Measurements from ENCODE around the gene ATP6V1G1. TPM values are rescaled to one million over a fixed set of nuclear protein-coding genes. Genes with fewer than 3 reads are reported as not detected.

Gene ATP6V1G1
- polyA plus RNA-seq, 3 donors: 62.5 to 133 (median 92.3) TPM

GRCh38 chr9:114606068-114606467 is 18.5 kb downstream of the ATP6V1G1 start:
- no peak overlapping the region for H3K27ac ChIP-seq (ENCODE audit: low read depth, low read length)
- 47 to 62% (median 60%) methylated on average over 7 of the region's 7 CpGs for WGBS, 3 donors

DNA sequence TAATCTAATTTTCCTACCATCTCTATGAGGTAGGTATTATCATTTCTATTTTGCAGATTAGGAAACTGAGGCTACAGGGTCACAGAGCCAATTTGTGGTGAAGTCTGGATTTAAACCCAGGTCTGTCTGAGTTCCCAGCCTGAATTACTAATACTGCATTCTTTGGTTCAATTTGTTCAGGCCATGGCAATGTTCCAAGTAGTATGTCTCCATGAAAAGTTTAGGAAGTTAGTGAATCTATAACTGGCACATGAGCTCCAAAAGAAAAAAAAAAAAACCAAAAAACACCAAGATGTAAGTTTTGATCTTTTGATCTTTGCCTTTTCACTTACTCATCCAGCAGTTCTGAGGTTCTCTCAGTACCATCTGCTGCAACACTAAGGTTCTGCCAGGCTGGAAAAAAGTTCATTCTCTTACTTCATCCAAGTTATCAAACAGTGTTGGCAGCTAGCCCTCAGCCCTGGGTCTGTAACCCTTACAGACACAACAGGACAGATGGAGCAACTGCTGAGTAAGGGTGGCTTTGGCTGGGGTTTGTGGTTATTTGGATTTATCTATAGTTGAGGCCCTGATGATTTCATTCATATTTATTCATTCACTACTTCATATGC is 19.1 kb downstream of the ATP6V1G1 start:
- no peak overlapping the region for H3K27ac ChIP-seq (ENCODE audit: low read depth, low read length)

- no peak overlapping the region for H3K27ac ChIP-seq (ENCODE audit: low read depth, low read length)
- WGBS, 3 donors: 84 to 90% (median 87%) methylated on average over 6 of the region's 6 CpGs
Observed at GRCh38 chr9:114607671-114608524, 20.3 kb downstream of the ATP6V1G1 start.

GRCh38 chr9:114608525-114608796 is 20.9 kb downstream of the ATP6V1G1 start:
- WGBS, 3 donors: 89 to 95% (median 91%) methylated on average over 2 of the region's 2 CpGs
- no peak overlapping the region for H3K27ac ChIP-seq (ENCODE audit: low read depth, low read length)

GRCh38 chr9:114611516-114612271 is 24.1 kb downstream of the ATP6V1G1 start:
- H3K27ac ChIP-seq (ENCODE audit: low read depth, low read length): no peak overlapping the region
- WGBS, 3 donors: 2 to 4% (median 3%) methylated on average over 31 to 58 of the region's 58 CpGs

DNA sequence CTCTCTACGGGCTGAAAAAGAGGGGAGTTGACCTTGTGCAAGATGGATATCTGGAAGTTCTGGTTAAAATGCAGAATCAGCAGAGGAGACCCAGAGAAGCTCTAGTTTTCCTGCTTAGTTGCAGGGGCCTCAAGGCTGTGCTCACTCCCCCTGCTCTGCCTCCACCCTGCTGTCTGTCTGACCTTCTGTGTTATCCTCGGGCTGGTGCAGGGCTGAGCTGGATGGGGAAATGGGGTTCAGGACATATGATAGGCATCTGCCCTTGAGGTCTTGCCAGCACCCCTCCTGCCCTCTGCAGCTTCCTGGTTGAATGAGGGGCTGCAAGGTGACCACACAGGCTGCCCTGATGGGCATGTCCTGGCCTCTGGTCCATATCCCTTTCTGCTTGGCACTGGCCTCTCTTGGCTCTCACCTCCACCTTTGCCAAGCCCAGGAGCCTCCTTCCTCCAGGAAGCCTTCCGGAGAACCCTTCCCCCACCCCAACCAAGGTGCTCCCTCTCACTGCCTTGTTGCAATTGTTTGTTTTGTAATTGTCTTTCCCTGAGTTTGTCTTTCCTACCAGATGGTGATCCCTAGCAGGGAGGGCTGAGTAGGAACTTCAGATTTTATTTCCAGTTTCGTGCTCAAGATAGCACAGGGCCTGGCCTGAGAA is 24.8 kb downstream of the ATP6V1G1 start:
- 32 to 42% (median 39%) methylated on average over 4 of the region's 4 CpGs for WGBS, 3 donors
- no peak overlapping the region for H3K27ac ChIP-seq (ENCODE audit: low read depth, low read length)

DNA sequence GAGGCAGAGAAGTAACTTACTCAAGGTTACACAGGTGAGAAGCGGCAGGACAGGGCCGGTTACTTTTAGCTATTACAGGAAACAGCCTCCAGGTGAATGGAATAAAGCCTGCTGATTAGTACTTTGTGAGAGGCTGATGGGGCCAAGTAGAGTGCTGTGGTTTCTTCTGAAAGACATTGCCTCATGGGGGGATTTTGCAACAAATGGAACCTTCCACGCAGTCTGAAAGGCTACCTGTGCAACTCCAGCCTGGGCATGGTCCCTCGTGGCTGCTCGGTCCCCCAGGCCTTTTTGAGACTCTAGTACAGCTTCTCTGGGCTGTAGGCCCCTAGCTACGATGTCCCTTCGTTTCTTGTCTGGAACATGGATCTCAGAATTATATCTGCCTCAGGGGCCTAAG is 25.5 kb downstream of the ATP6V1G1 start:
- WGBS, 3 donors: 77 to 87% (median 79%) methylated on average over 7 of the region's 7 CpGs
- H3K27ac ChIP-seq (ENCODE audit: low read depth, low read length): no peak overlapping the region

- H3K27ac ChIP-seq (ENCODE audit: low read depth, low read length): no peak overlapping the region
- 63 to 67% (median 65%) methylated on average over 3 of the region's 3 CpGs for WGBS, 3 donors
Observed at GRCh38 chr9:114613919-114614318, 26.4 kb downstream of the ATP6V1G1 start.

GRCh38 chr9:114614373-114614772 is 26.8 kb downstream of the ATP6V1G1 start:
- 88 to 92% (median 90%) methylated on average over 3 of the region's 3 CpGs for WGBS, 3 donors
- H3K27ac ChIP-seq (ENCODE audit: low read depth, low read length): no peak overlapping the region

- H3K27ac ChIP-seq (ENCODE audit: low read depth, low read length): no peak overlapping the region
- WGBS, 3 donors: 23 to 70% (median 29%) methylated on average over 4 of the region's 4 CpGs
Observed at GRCh38 chr9:114616684-114617520, 29.3 kb downstream of the ATP6V1G1 start.

GRCh38 chr9:114619191-114619761 is 31.7 kb downstream of the ATP6V1G1 start:
- 55 to 85% (median 64%) methylated on average over 13 of the region's 13 CpGs for WGBS, 3 donors
- no peak overlapping the region for H3K27ac ChIP-seq (ENCODE audit: low read depth, low read length)

DNA sequence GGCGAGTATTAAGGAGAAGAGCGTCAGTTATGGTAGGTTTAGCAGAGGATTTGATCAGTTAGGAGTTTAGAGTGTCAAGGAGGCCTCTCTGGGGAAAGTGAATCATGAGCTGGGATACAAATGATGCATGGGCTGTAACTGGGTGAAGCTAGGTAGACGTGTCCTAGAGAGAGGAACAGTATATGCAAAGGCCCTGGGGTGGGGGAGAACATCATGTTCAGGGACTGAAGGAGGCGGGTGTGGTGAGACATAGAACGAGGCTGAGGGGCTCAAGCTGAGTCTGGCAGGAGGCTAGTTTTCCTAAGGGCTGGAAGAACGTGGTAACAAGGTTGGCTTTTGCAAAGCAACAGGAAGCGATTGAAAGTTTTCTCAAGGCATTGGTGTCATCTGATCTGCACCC is 34.0 kb downstream of the ATP6V1G1 start:
- no peak overlapping the region for H3K27ac ChIP-seq (ENCODE audit: low read depth, low read length)
- WGBS, 3 donors: 87 to 90% (median 89%) methylated on average over 7 of the region's 7 CpGs

GRCh38 chr9:114621975-114622609 is 34.5 kb downstream of the ATP6V1G1 start:
- no peak overlapping the region for H3K27ac ChIP-seq (ENCODE audit: low read depth, low read length)

DNA sequence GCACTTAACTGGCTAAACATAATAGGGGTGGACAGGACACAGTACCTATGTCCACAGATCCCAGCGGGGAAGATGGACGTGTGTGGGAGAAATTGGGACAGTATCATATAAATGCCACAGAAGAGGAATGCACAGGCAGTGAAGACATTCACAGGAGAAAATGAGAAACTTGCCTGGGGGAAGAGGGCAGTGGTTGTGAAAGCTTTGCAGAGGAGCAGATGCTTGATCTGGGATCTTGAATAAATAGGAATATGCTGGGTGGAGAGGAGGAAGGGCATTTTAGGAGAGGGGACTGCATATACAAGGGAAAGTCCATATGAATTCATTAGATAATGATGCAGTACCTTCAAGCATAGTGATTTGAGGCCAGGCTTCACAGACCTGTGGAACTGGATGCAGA is 37.1 kb downstream of the ATP6V1G1 start:
- H3K27ac ChIP-seq (ENCODE audit: low read depth, low read length): no peak overlapping the region
- WGBS, 3 donors: 91 to 95% (median 94%) methylated on average over 2 of the region's 2 CpGs

More at GRCh38 chr9:114621975-114622609, 34.5 kb downstream of the ATP6V1G1 start:
- WGBS, 3 donors: 71 to 79% (median 74%) methylated on average over 2 of the region's 2 CpGs

DNA sequence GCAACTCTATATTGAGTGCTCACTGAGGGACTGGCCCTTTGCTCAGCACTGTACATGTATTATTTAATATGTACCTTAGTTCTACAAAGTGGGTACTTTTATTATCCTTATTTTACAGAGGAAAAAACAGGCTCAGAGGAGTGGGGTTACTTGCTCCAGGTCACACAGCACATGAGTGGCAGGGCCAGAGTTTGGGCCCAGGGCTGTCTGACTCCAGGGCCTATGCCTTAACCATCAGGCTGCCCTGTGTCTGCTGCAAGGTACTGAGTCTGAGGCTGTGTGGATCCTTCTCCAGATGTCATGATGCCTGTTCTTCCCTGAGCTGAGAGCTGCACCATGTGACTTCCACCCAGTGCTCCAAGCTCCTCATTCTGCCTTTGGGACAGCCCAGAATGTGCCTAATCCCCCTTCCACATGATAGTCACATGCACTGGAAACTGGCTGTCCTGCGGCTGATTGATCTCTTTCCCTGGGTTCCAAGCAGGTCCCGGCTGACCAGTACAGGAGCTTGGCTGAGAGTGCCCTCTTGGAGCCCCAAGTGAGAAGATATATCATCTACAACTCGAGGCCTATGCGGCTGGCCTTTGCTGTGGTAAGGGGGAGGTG is 38.9 kb downstream of the ATP6V1G1 start:
- H3K27ac ChIP-seq (ENCODE audit: low read depth, low read length): no peak overlapping the region
- WGBS, 3 donors: 80 to 90% (median 84%) methylated on average over 4 of the region's 4 CpGs

GRCh38 chr9:114627553-114627952 is 40.0 kb downstream of the ATP6V1G1 start:
- H3K27ac ChIP-seq (ENCODE audit: low read depth, low read length): no peak overlapping the region
- 89 to 98% (median 94%) methylated on average over 1 of the region's 1 CpG for WGBS, 3 donors

DNA sequence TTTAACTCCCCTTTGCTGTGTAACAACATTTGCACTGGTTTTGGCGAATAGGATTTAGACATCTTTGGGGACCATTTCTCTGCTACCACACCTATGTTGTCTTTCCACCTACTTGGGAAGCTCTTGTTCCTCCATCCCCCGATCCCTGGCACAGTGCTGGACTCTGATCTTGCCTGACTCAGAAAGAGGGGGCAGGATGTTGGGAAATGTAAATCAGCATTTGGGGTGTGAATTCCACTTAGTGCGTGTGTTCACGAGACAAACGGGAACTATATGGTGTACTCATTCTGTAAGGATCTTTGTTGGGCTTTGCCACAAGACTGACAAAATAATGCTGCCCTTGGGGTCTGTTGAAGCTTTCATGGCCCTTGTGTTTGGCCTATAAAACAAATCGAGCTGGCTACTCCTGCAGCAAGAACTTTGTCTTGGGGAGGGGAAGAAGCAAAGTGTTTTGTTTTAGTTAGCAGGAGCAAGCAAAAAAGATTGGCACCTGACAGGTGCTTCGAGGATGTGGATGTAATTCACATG is 42.1 kb downstream of the ATP6V1G1 start:
- WGBS, 3 donors: 82 to 83% (median 83%) methylated on average over 7 of the region's 7 CpGs
- no peak overlapping the region for H3K27ac ChIP-seq (ENCODE audit: low read depth, low read length)
